ENCODE data around the gene ETV1.

DNA sequence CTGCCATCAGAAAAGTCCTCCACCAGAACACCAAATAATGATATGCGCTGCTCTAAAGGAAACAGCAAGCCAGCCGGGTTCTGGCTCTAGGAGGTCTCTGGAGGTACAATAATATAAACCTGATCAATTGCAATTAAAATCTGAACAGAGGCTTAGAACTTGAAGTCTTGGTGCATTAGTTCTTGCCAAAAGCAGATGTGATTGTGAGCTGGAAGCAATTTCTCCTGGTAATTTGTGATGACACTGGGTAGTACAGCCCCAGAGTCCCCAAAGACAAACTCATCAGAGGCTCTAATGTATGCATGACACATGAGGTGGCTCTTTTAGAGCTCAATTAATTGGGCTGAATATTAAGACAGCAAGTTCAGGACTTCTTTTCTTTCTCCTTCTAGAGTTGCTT is 3.3 kb downstream of the ETV1 start:
- TF ChIP-seq POLR2A (IDR thresholded peaks at IDR 0.05) (no peak), CTCF (IDR thresholded peaks at IDR 0.05) (no peak), POLR2AphosphoS5 (IDR thresholded peaks at IDR 0.05; ENCODE audit: insufficient read depth in 1 of 2, low read depth in 1 of 2) (no peak)
